WTC11 (cell line): ENCODE data around the gene FICD. TPM values are rescaled to one million over a fixed set of nuclear protein-coding genes. Genes with fewer than 3 reads are reported as not detected.

Source experiments
- CREM ChIP-seq: sonication (generic); formaldehyde crosslinking; IDR thresholded peaks from 2 replicates; pipeline ENCODE4 v1.8.1; 2022; ENCODE audit warnings: mild to moderate bottlenecking, missing genetic modification reagents, moderate library complexity
- E2F4 ChIP-seq: sonication (generic); formaldehyde crosslinking; IDR thresholded peaks from 2 replicates; pipeline ENCODE4 v1.8.1; 2022; ENCODE audit warnings: low read depth, mild to moderate bottlenecking, moderate library complexity, missing genetic modification reagents, borderline replicate concordance
- ERG ChIP-seq: fragments of 250-450 bp; sonication (Bioruptor Pico); IDR thresholded peaks from 2 replicates; pipeline ENCODE4 v1.8.0; 2021; ENCODE audit warnings: mild to moderate bottlenecking
- FOXK1 ChIP-seq: sonication (generic); formaldehyde crosslinking; IDR thresholded peaks from 2 replicates; pipeline ENCODE4 v1.8.0; 2022; ENCODE audit warnings: mild to moderate bottlenecking, moderate library complexity, missing genetic modification reagents
- GRHL2 ChIP-seq: fragments of 250-450 bp; sonication (Bioruptor Pico); IDR thresholded peaks from 2 replicates; pipeline ENCODE4 v1.8.0; 2022; ENCODE audit warnings: mild to moderate bottlenecking, moderate library complexity; ENCODE audit not compliant: insufficient replicate concordance, severe bottlenecking
- HMGA2 ChIP-seq: fragments of 250-450 bp; sonication (Bioruptor Pico); IDR thresholded peaks from 2 replicates; pipeline ENCODE4 v1.4.0; 2021; ENCODE audit warnings: mild to moderate bottlenecking, moderate library complexity
- IRF2 ChIP-seq: sonication (generic); formaldehyde crosslinking; IDR thresholded peaks from 2 replicates; pipeline ENCODE4 v1.8.0; 2022; ENCODE audit warnings: low read depth, missing genetic modification reagents, borderline replicate concordance
- JUN ChIP-seq: sonication (generic); formaldehyde crosslinking; IDR thresholded peaks from 2 replicates; pipeline ENCODE4 v1.8.0; 2023; ENCODE audit warnings: mild to moderate bottlenecking, missing genetic modification reagents
- MAX ChIP-seq: sonication (generic); formaldehyde crosslinking; IDR thresholded peaks from 2 replicates; pipeline ENCODE4 v1.8.0; 2022; ENCODE audit warnings: mild to moderate bottlenecking, missing genetic modification reagents
- NFATC4 ChIP-seq: fragments of 250-450 bp; sonication (Bioruptor Pico); IDR thresholded peaks from 2 replicates; pipeline ENCODE4 v1.9.0; 2021; ENCODE audit warnings: mild to moderate bottlenecking
- NFE2L1 ChIP-seq: sonication (generic); formaldehyde crosslinking; IDR thresholded peaks from 2 replicates; pipeline ENCODE4 v1.8.1; 2023; ENCODE audit warnings: missing genetic modification reagents
- NFYB ChIP-seq: sonication (generic); formaldehyde crosslinking; conservative IDR thresholded peaks from 2 replicates; pipeline ENCODE4 v1.8.0; 2022; ENCODE audit warnings: low read depth, missing genetic modification reagents
- NR3C1 ChIP-seq: sonication (generic); formaldehyde crosslinking; conservative IDR thresholded peaks from 2 replicates; pipeline ENCODE4 v1.8.1; 2023; ENCODE audit warnings: low read depth, mild to moderate bottlenecking, missing genetic modification reagents
- RELA ChIP-seq: sonication (generic); formaldehyde crosslinking; IDR thresholded peaks from 2 replicates; pipeline ENCODE4 v1.8.1; 2022; ENCODE audit warnings: missing genetic modification reagents, mild to moderate bottlenecking, borderline replicate concordance
- RORB ChIP-seq: fragments of 250-450 bp; sonication (Bioruptor Pico); IDR thresholded peaks from 2 replicates; pipeline ENCODE4 v1.9.0; 2021; ENCODE audit warnings: mild to moderate bottlenecking
- SMAD3 ChIP-seq: sonication (generic); formaldehyde crosslinking; IDR thresholded peaks from 2 replicates; pipeline ENCODE4 v1.8.0; 2022; ENCODE audit warnings: missing genetic modification reagents, mild to moderate bottlenecking, borderline replicate concordance
- SP1 ChIP-seq: sonication (generic); formaldehyde crosslinking; conservative IDR thresholded peaks from 2 replicates; pipeline ENCODE4 v1.8.1; 2022; ENCODE audit warnings: missing genetic modification reagents
- STAT6 ChIP-seq: sonication (generic); formaldehyde crosslinking; conservative IDR thresholded peaks from 2 replicates; pipeline ENCODE4 v1.8.1; 2023; ENCODE audit warnings: mild to moderate bottlenecking, low read depth, missing genetic modification reagents, moderate library complexity
- TEAD4 ChIP-seq: sonication (generic); formaldehyde crosslinking; IDR thresholded peaks from 2 replicates; pipeline ENCODE4 v1.8.0; 2022; ENCODE audit warnings: mild to moderate bottlenecking, missing genetic modification reagents
- ZBTB21 ChIP-seq: sonication (generic); formaldehyde crosslinking; IDR thresholded peaks from 2 replicates; pipeline ENCODE4 v1.8.1; 2023; ENCODE audit warnings: mild to moderate bottlenecking, missing genetic modification reagents, borderline replicate concordance
- ZMAT4 ChIP-seq: fragments of 250-450 bp; sonication (Bioruptor Pico); IDR thresholded peaks from 2 replicates; pipeline ENCODE4 v1.9.0; 2021; ENCODE audit warnings: mild to moderate bottlenecking
- ZNF121 ChIP-seq: sonication (generic); formaldehyde crosslinking; IDR thresholded peaks from 2 replicates; pipeline ENCODE4 v1.8.0; 2023; ENCODE audit warnings: missing genetic modification reagents
- ZNF281 ChIP-seq: sonication (generic); formaldehyde crosslinking; IDR thresholded peaks from 2 replicates; pipeline ENCODE4 v1.8.0; 2023; ENCODE audit warnings: mild to moderate bottlenecking, missing genetic modification reagents
- ZNF317 ChIP-seq: sonication (generic); formaldehyde crosslinking; IDR thresholded peaks from 2 replicates; pipeline ENCODE4 v1.8.1; 2023; ENCODE audit warnings: low read depth, mild to moderate bottlenecking, moderate library complexity, missing genetic modification reagents, borderline replicate concordance
- ZNF532 ChIP-seq: fragments of 250-450 bp; sonication (Bioruptor Pico); IDR thresholded peaks from 2 replicates; pipeline ENCODE4 v1.9.0; 2021; ENCODE audit warnings: mild to moderate bottlenecking, borderline replicate concordance
- ZNF671 ChIP-seq: fragments of 250-450 bp; sonication (Bioruptor Pico); IDR thresholded peaks from 2 replicates; pipeline ENCODE4 v1.8.0; 2021; ENCODE audit warnings: mild to moderate bottlenecking
- total RNA-seq: library from RNA; stranded (reverse); gene quantifications from 3 replicates; pipeline ENCODE4 v1.2.3, GENCODE V29; 2021

Gene FICD
- total RNA-seq, 1 experiment from 2014 or later = 6.3 TPM

GRCh38 chr12:108562348-108563135 lies 47.5 kb downstream of the FICD start, which contains the start of gene ISCU (continued):
- TF ChIP-seq ZNF121 (no peak), E2F4 (CRISPR knock-in tag) (0 out of 2 replicates have a peak, but pooled peaks have one; percentile 40), ZMAT4 (CRISPR knock-in tag) (no peak), SMAD3 (CRISPR knock-in tag) (0 out of 2 replicates have a peak, but pooled peaks have one; percentile 34), ZNF671 (CRISPR knock-in tag) (0 out of 2 replicates have a peak, but pooled peaks have one; percentile 38), ERG (no peak), ZNF532 (CRISPR knock-in tag) (no peak), NFATC4 (CRISPR knock-in tag) (no peak), CREM (CRISPR knock-in tag) (peak; percentile 96), TEAD4 (CRISPR knock-in tag) (no peak), FOXK1 (peak; percentile 81), SP1 (CRISPR knock-in tag) (peak; percentile 99), NR3C1 (CRISPR knock-in tag) (no peak), ZNF281 (CRISPR knock-in tag) (no peak), HMGA2 (CRISPR knock-in tag) (no peak), ZNF317 (no peak), RORB (CRISPR knock-in tag) (no peak), MAX (CRISPR knock-in tag) (peak; percentile 65; the same call in 1 of the 2 replicates), NFE2L1 (CRISPR knock-in tag) (no peak), ZBTB21 (CRISPR knock-in tag) (no peak), NFYB (CRISPR knock-in tag) (no peak), RELA (CRISPR knock-in tag) (no peak), GRHL2 (CRISPR knock-in tag) (no peak), IRF2 (CRISPR knock-in tag) (no peak), JUN (CRISPR knock-in tag) (no peak), STAT6 (CRISPR knock-in tag) (no peak)
